ENCODE results near the gene FAM184A. TPM values are rescaled to one million over a fixed set of nuclear protein-coding genes. Genes with fewer than 3 reads are reported as not detected.

Gene FAM184A
- total and polyA plus RNA-seq, 12 donors, result 0.91 to 5.2 (median 2.7) TPM

- Histone ChIP-seq H3K36me3 (replicated peaks in 1 of 2) (no peaks in the 10 kb centered on the region), H3K27me3 (no peaks in the 10 kb centered on the region), H3K4me1 (replicated peaks in 1 of 2) (no peaks in the 10 kb centered on the region), H3K4me3 (no peak overlapping the region), H3K9me3 (replicated peaks in 1 of 3) (no peaks in the 10 kb centered on the region), H3K27ac (no peak overlapping the region)
- intact Hi-C loops (cut with DNase I), result no loop called here
- WGBS, 4 donors, result 70 to 85% (median 82%) methylated on average over 1 of the region's 1 CpG
- no peak for DNase-seq
- TF ChIP-seq CTCF (IDR thresholded peaks at IDR 0.05), result no peak
- no peak for TF ChIP-seq POLR2A (IDR thresholded peaks at IDR 0.05)
Measured at GRCh38 chr6:119052987-119053386, 25.5 kb downstream of the FAM184A start.

- whole genome bisulfite sequencing, 4 donors, result 65 to 73% (median 72%) methylated on average over 2 of the region's 2 CpGs
- Histone ChIP-seq H3K36me3 (replicated peaks in 1 of 2) (no peaks in the 10 kb centered on the region), H3K27ac (no peak overlapping the region), H3K9me3 (replicated peaks in 1 of 3) (no peaks in the 10 kb centered on the region), H3K27me3 (no peaks in the 10 kb centered on the region), H3K4me1 (replicated peaks in 1 of 2) (no peaks in the 10 kb centered on the region), H3K4me3 (no peak overlapping the region)
- TF ChIP-seq POLR2A (IDR thresholded peaks at IDR 0.05), result no peak
- TF ChIP-seq CTCF (IDR thresholded peaks at IDR 0.05), result no peak
- intact Hi-C loops (cut with DNase I), result no loop called here
- DNase-seq, result no peak
Measured at GRCh38 chr6:119052292-119052889, 26.1 kb downstream of the FAM184A start.

- intact Hi-C loops (cut with DNase I), result no loop called here
- Histone ChIP-seq H3K27ac (no peak overlapping the region), H3K9me3 (replicated peaks in 1 of 3) (no peaks in the 10 kb centered on the region), H3K4me1 (replicated peaks in 1 of 2) (no peaks in the 10 kb centered on the region), H3K4me3 (no peak overlapping the region), H3K27me3 (no peaks in the 10 kb centered on the region), H3K36me3 (replicated peaks in 1 of 2) (no peaks in the 10 kb centered on the region)
- WGBS, 4 donors, result 89 to 93% (median 92%) methylated on average over 5 of the region's 5 CpGs
- no peak for TF ChIP-seq CTCF (IDR thresholded peaks at IDR 0.05)
- DNase-seq, result no peak
Measured at GRCh38 chr6:119044255-119044654, 34.2 kb downstream of the FAM184A start.

- no peak for TF ChIP-seq CTCF (IDR thresholded peaks at IDR 0.05)
- H3K36me3 ChIP-seq (replicated peaks in 1 of 2), result no peaks in the 10 kb centered on the region
- no peak overlapping the region for H3K4me3 ChIP-seq
- intact Hi-C loops (cut with DNase I), result no loop called here
- H3K27ac ChIP-seq, result no peak overlapping the region
- H3K9me3 ChIP-seq (replicated peaks in 1 of 3), result no peaks in the 10 kb centered on the region
- no peaks in the 10 kb centered on the region for H3K4me1 ChIP-seq (replicated peaks in 1 of 2)
- DNase-seq, result no peak
- H3K27me3 ChIP-seq, result no peaks in the 10 kb centered on the region
Measured at GRCh38 chr6:119043783-119044182, 34.7 kb downstream of the FAM184A start.
